Activated CD8-positive, alpha-beta memory T cell treated with anti-CD3 and anti-CD28 coated beads, Interleukin-2, amount 10 ng/mL, durations not matched to agents 7 days and 5 days (primary cell): ENCODE measurements around the gene PCCA. TPM values are rescaled to one million over a fixed set of nuclear protein-coding genes. Genes with fewer than 3 reads are reported as not detected.

Experiments
- ATAC-seq: fragments of 150-1000 bp; cut with Tn5 transposase; one replicate; pipeline ENCODE4 v1.10.0; 2021; ENCODE audit warnings: moderate library complexity
- CTCF ChIA-PET: fragments of 350-600 bp; sonication (Branson Sonifier 250); formaldehyde crosslinking; loops from one replicate; lab custom pipeline; 2021; ENCODE audit warnings: antibody characterized with exemption; lab: Charles Lee
- DNase-seq: peaks from one replicate; pipeline ENCODE4 v3.0.0-alpha.2; 2020
- H3K27ac Mint-ChIP-seq: one replicate; pipeline ENCODE4 v1.8.0; 2021; ENCODE audit warnings: mild to moderate bottlenecking, mixed read lengths
- H3K27me3 Mint-ChIP-seq: one replicate; pipeline ENCODE4 v1.8.0; 2021; ENCODE audit warnings: mixed read lengths
- H3K36me3 Mint-ChIP-seq: one replicate; pipeline ENCODE4 v1.8.0; 2021; ENCODE audit warnings: mild to moderate bottlenecking, mixed read lengths
- H3K4me1 Mint-ChIP-seq: one replicate; pipeline ENCODE4 v1.8.0; 2021; ENCODE audit warnings: mixed read lengths
- H3K4me3 Mint-ChIP-seq: one replicate; pipeline ENCODE4 v1.8.0; 2021; ENCODE audit warnings: mild to moderate bottlenecking, moderate library complexity, mixed read lengths
- H3K9me3 Mint-ChIP-seq: one replicate; pipeline ENCODE4 v1.8.0; 2022; ENCODE audit warnings: low read depth, mixed read lengths
- total RNA-seq, 2 experiments: library from RNA; stranded (reverse); gene quantifications; one replicate each; pipeline ENCODE4 v1.2.3, GENCODE V29; 2021

PCCA gene
- total RNA-seq, 2 experiments from 2014 or later, result 14.1 to 17.9 TPM

- DNase-seq (no peak), ATAC-seq (no peak)
- H3K9me3 Mint-ChIP-seq, result no peaks in the 10 kb centered on the region
- H3K27ac Mint-ChIP-seq, result no peak overlapping the region
- H3K4me1 Mint-ChIP-seq, result peaks cover under 1% of the 10 kb centered on the region
- CTCF ChIA-PET, result interaction anchor here (1.3 kb wide), 1 partner anchor 8 kb away, joined by 3 read pairs; no protein-coding TSS in a partner anchor
- H3K27me3 Mint-ChIP-seq, result no peaks in the 10 kb centered on the region
- H3K36me3 Mint-ChIP-seq, result no peaks in the 10 kb centered on the region
- H3K4me3 Mint-ChIP-seq, result no peak overlapping the region
Measured at GRCh38 chr13:100229603-100230002, 140.7 kb downstream of the PCCA start.

GRCh38 chr13:100230769-100231149 is 141.9 kb downstream of the PCCA start:
- no peak for ATAC-seq
- no peak overlapping the region for H3K4me3 Mint-ChIP-seq
- H3K4me1 Mint-ChIP-seq, result peaks cover 9% of the 10 kb centered on the region
- CTCF ChIA-PET, result interaction anchor here (0.9 to 1.3 kb wide), 2 partner anchors 9 to 574 kb away, joined by 3 read pairs; no protein-coding TSS in a partner anchor
- no peak for DNase-seq
- no peaks in the 10 kb centered on the region for H3K36me3 Mint-ChIP-seq
- no peaks in the 10 kb centered on the region for H3K27me3 Mint-ChIP-seq
- H3K27ac Mint-ChIP-seq, result no peak overlapping the region
- no peaks in the 10 kb centered on the region for H3K9me3 Mint-ChIP-seq

- H3K4me1 Mint-ChIP-seq, result peaks cover 9% of the 10 kb centered on the region
- H3K27me3 Mint-ChIP-seq, result no peaks in the 10 kb centered on the region
- no peaks in the 10 kb centered on the region for H3K36me3 Mint-ChIP-seq
- no peaks in the 10 kb centered on the region for H3K9me3 Mint-ChIP-seq
- no peak overlapping the region for H3K27ac Mint-ChIP-seq
- CTCF ChIA-PET, result interaction anchor here (0.6 to 0.9 kb wide), 3 partner anchors 284 to 575 kb away, joined by 3 to 4 read pairs (median 3); no protein-coding TSS in a partner anchor
- ATAC-seq (no peak), DNase-seq (no peak)
- H3K4me3 Mint-ChIP-seq, result no peak overlapping the region
Measured at GRCh38 chr13:100231176-100231575, 142.3 kb downstream of the PCCA start.

- DNase-seq (no peak), ATAC-seq (no peak)
- CTCF ChIA-PET, result interaction anchor here (0.8 to 4.3 kb wide), 10 partner anchors 8 to 578 kb away, joined by 3 to 25 read pairs (median 3); no protein-coding TSS in a partner anchor
- H3K4me3 Mint-ChIP-seq, result no peak overlapping the region
- H3K36me3 Mint-ChIP-seq, result peaks cover 6% of the 10 kb centered on the region
- no peak overlapping the region for H3K27ac Mint-ChIP-seq
- H3K4me1 Mint-ChIP-seq, result peaks cover 11% of the 10 kb centered on the region
- no peaks in the 10 kb centered on the region for H3K9me3 Mint-ChIP-seq
- no peaks in the 10 kb centered on the region for H3K27me3 Mint-ChIP-seq
Measured at GRCh38 chr13:100234006-100234405, 145.1 kb downstream of the PCCA start.

- CTCF ChIA-PET, result interaction anchor here (0.8 to 4.3 kb wide), 13 partner anchors 9 to 579 kb away, joined by 3 to 25 read pairs (median 3); partner anchors contain the start of gene PCCA
- no peaks in the 10 kb centered on the region for H3K27me3 Mint-ChIP-seq
- DNase-seq (no peak), ATAC-seq (no peak)
- no peaks in the 10 kb centered on the region for H3K9me3 Mint-ChIP-seq
- H3K36me3 Mint-ChIP-seq, result peaks cover 6% of the 10 kb centered on the region
- H3K4me3 Mint-ChIP-seq, result no peak overlapping the region
- peaks cover 11% of the 10 kb centered on the region for H3K4me1 Mint-ChIP-seq
- H3K27ac Mint-ChIP-seq, result no peak overlapping the region
Measured at GRCh38 chr13:100234524-100235136, 145.7 kb downstream of the PCCA start.

GRCh38 chr13:100235311-100235901 is 146.5 kb downstream of the PCCA start:
- H3K4me3 Mint-ChIP-seq, result no peak overlapping the region
- no peaks in the 10 kb centered on the region for H3K9me3 Mint-ChIP-seq
- H3K27me3 Mint-ChIP-seq, result no peaks in the 10 kb centered on the region
- CTCF ChIA-PET, result interaction anchor here (0.6 to 4.3 kb wide), 22 partner anchors 11 to 579 kb away, joined by 3 to 25 read pairs (median 4); partner anchors contain the start of genes PCCA and ZIC2
- H3K36me3 Mint-ChIP-seq, result peaks cover 9% of the 10 kb centered on the region
- DNase-seq (no peak), ATAC-seq (peak; percentile 27)
- H3K27ac Mint-ChIP-seq, result no peak overlapping the region
- peaks cover 11% of the 10 kb centered on the region for H3K4me1 Mint-ChIP-seq

- Mint-ChIP-seq H3K9me3 (no peaks in the 10 kb centered on the region), H3K36me3 (peaks cover 9% of the 10 kb centered on the region), H3K27me3 (no peaks in the 10 kb centered on the region), H3K4me3 (no peak overlapping the region), H3K27ac (no peak overlapping the region), H3K4me1 (peaks cover 6% of the 10 kb centered on the region)
- CTCF ChIA-PET, result interaction anchor here (0.7 kb wide), 1 partner anchor 271 kb away, joined by 4 read pairs; no protein-coding TSS in a partner anchor
- DNase-seq, result no peak
- no peak for ATAC-seq
Measured at GRCh38 chr13:100240109-100240779, 151.4 kb downstream of the PCCA start.

GRCh38 chr13:100244431-100244830 is 155.5 kb downstream of the PCCA start:
- no peak for DNase-seq
- Mint-ChIP-seq H3K9me3 (peaks cover 12% of the 10 kb centered on the region), H3K27me3 (no peaks in the 10 kb centered on the region), H3K36me3 (peaks cover 15% of the 10 kb centered on the region), H3K27ac (no peak overlapping the region), H3K4me3 (no peak overlapping the region), H3K4me1 (no peaks in the 10 kb centered on the region)
- CTCF ChIA-PET, result no interaction called here
- no peak for ATAC-seq

- Mint-ChIP-seq H3K4me1 (no peaks in the 10 kb centered on the region), H3K27ac (no peak overlapping the region), H3K4me3 (no peak overlapping the region), H3K9me3 (peaks cover 12% of the 10 kb centered on the region), H3K27me3 (no peaks in the 10 kb centered on the region), H3K36me3 (peaks cover 13% of the 10 kb centered on the region)
- no peak for DNase-seq
- ATAC-seq, result no peak
- CTCF ChIA-PET, result no interaction called here
Measured at GRCh38 chr13:100245104-100245503, 156.2 kb downstream of the PCCA start.

- Mint-ChIP-seq H3K27me3 (no peaks in the 10 kb centered on the region), H3K9me3 (peaks cover 12% of the 10 kb centered on the region), H3K4me3 (no peak overlapping the region), H3K36me3 (peaks cover 21% of the 10 kb centered on the region), H3K4me1 (no peaks in the 10 kb centered on the region), H3K27ac (no peak overlapping the region)
- CTCF ChIA-PET, result no interaction called here
- ATAC-seq, result no peak
- no peak for DNase-seq
Measured at GRCh38 chr13:100247937-100248336, 159.0 kb downstream of the PCCA start.

GRCh38 chr13:100254002-100254401 is 165.1 kb downstream of the PCCA start:
- H3K9me3 Mint-ChIP-seq, result peaks cover 4% of the 10 kb centered on the region
- H3K4me3 Mint-ChIP-seq, result no peak overlapping the region
- H3K27ac Mint-ChIP-seq, result no peak overlapping the region
- DNase-seq (no peak), ATAC-seq (no peak)
- no peaks in the 10 kb centered on the region for H3K27me3 Mint-ChIP-seq
- peaks cover 5% of the 10 kb centered on the region for H3K4me1 Mint-ChIP-seq
- peaks cover 24% of the 10 kb centered on the region for H3K36me3 Mint-ChIP-seq
- CTCF ChIA-PET, result interaction anchor here (0.5 to 1.0 kb wide), 2 partner anchors 21 to 339 kb away, joined by 4 read pairs; no protein-coding TSS in a partner anchor

GRCh38 chr13:100262404-100262803 is 173.5 kb downstream of the PCCA start:
- no peaks in the 10 kb centered on the region for H3K4me1 Mint-ChIP-seq
- ATAC-seq, result no peak
- no peaks in the 10 kb centered on the region for H3K36me3 Mint-ChIP-seq
- CTCF ChIA-PET, result no interaction called here
- no peak overlapping the region for H3K4me3 Mint-ChIP-seq
- no peaks in the 10 kb centered on the region for H3K9me3 Mint-ChIP-seq
- no peaks in the 10 kb centered on the region for H3K27me3 Mint-ChIP-seq
- DNase-seq, result no peak
- H3K27ac Mint-ChIP-seq, result no peak overlapping the region

GRCh38 chr13:100266026-100266425 is 177.1 kb downstream of the PCCA start:
- peaks cover 2% of the 10 kb centered on the region for H3K36me3 Mint-ChIP-seq
- CTCF ChIA-PET, result no interaction called here
- H3K27me3 Mint-ChIP-seq, result no peaks in the 10 kb centered on the region
- H3K27ac Mint-ChIP-seq, result no peak overlapping the region
- H3K4me3 Mint-ChIP-seq, result no peak overlapping the region
- ATAC-seq (no peak), DNase-seq (no peak)
- no peaks in the 10 kb centered on the region for H3K9me3 Mint-ChIP-seq
- H3K4me1 Mint-ChIP-seq, result no peaks in the 10 kb centered on the region
